Motor neuron (in vitro differentiated cells): ENCODE data around the gene CDKN2B. TPM values are rescaled to one million over a fixed set of nuclear protein-coding genes. Genes with fewer than 3 reads are reported as not detected.

Source experiments
- ATAC-seq, 8 experiments: fragments of 200-7000 bp; cut with Tn5 transposase; replicated peaks in 6 of 8; 2 replicates each; pipeline ENCODE4 v1.8.0; 2021; ENCODE audit warnings: mild to moderate bottlenecking in 8 of 8, moderate library complexity in 8 of 8
- H3K27ac ChIP-seq, 2 donors: fragments of 250-450 bp; sonication (Bioruptor Pico); 2 replicates each; pipeline ENCODE4 v1.9.0; 2021; ENCODE audit warnings: antibody characterized with exemption in 2 of 2, mild to moderate bottlenecking in 2 of 2, moderate library complexity in 1 of 2
- H3K4me1 ChIP-seq, 2 donors: fragments of 250-450 bp; sonication (Bioruptor Pico); replicated peaks in 1 of 2; 2 replicates each; pipeline ENCODE4 v1.6.1; 2021; ENCODE audit warnings: antibody characterized with exemption in 2 of 2, mild to moderate bottlenecking in 2 of 2, moderate library complexity in 1 of 2
- H3K4me3 ChIP-seq, 5 donors: fragments of 250-450 bp; sonication (Bioruptor Pico); 2 replicates each; pipeline ENCODE4 v1.9.0; 2021; ENCODE audit warnings: antibody characterized with exemption in 5 of 5, mild to moderate bottlenecking in 5 of 5, moderate library complexity in 4 of 5
- WGBS, 10 experiments: fragments of 450-650 bp; shearing (Covaris generic); methylation state at CpG; one replicate each; pipeline ENCODE4 v1.0.0; 2022; 5-methylcytosine and 5-hydroxymethylcytosine counted together
- in situ Hi-C, 9 experiments: fragments of 400-800 bp; cut with MboI; loops; one replicate each; pipeline ENCODE4 v1.15.0; 2021; ENCODE audit warnings: low sequenced_read_pairs in 9 of 9, low pct_unique_long_range_greater_than_20kb in 2 of 9; ENCODE audit not compliant: unreplicated experiment in 9 of 9
- total RNA-seq, 8 experiments: library from RNA; unstranded; fragments of 300-600 nt; gene quantifications; 2 replicates each; pipeline versions ENCODE4 v1.2.3 to v1.2.4, GENCODE V29; 2022

Gene CDKN2B
- total RNA-seq, 8 experiments from 2014 or later = 3.0 to 45.3 (median 7.5) TPM

GRCh38 chr9:22030101-22030598, 21.0 kb upstream of the CDKN2B start:
- Histone ChIP-seq H3K27ac (no peak overlapping the region), H3K4me1 (peaks cover 0 to 3% of the 10 kb centered on the region in 2 donors), H3K4me3 (no peak overlapping the region)
- peak in 3 of 8 experiments; percentile 40 to 78 (median 63) for ATAC-seq
- WGBS, 10 experiments = 11 to 40% (median 21%) methylated on average over 1 of the region's 1 CpG; no CpG with 5 or more reads in 6 of the 10 experiments
- in situ Hi-C loops = loop anchor here in 1 of 9 experiments (25.0 kb wide), 1 partner anchor 207 kb away; no protein-coding TSS in a partner anchor

GRCh38 chr9:22029231-22029630, 20.1 kb upstream of the CDKN2B start:
- in situ Hi-C loops = loop anchor here in 1 of 9 experiments (25.0 kb wide), 1 partner anchor 208 kb away; no protein-coding TSS in a partner anchor
- H3K27ac ChIP-seq = no peak overlapping the region
- 57 to 100% (median 83%) methylated on average over 1 to 4 of the region's 4 CpGs; no CpG with 5 or more reads in 1 of the 10 experiments for WGBS, 10 experiments
- ATAC-seq = no peak
- H3K4me1 ChIP-seq = peaks cover 0 to 3% of the 10 kb centered on the region in 2 donors
- H3K4me3 ChIP-seq = no peak overlapping the region

- Histone ChIP-seq H3K4me3 (no peak overlapping the region), H3K27ac (no peak overlapping the region), H3K4me1 (peaks cover 0 to 3% of the 10 kb centered on the region in 2 donors)
- no peak for ATAC-seq
- in situ Hi-C loops = loop anchor here in 1 of 9 experiments (25.0 kb wide), 1 partner anchor 209 kb away; no protein-coding TSS in a partner anchor
Measured at GRCh38 chr9:22028394-22028793, 19.3 kb upstream of the CDKN2B start.

- WGBS, 10 experiments = 50 to 100% (median 72%) methylated on average over 1 to 5 of the region's 6 CpGs
- ATAC-seq = no peak
- in situ Hi-C loops = loop anchor here in 1 of 9 experiments (25.0 kb wide), 1 partner anchor 211 kb away; no protein-coding TSS in a partner anchor
- peaks cover 0 to 3% of the 10 kb centered on the region in 2 donors for H3K4me1 ChIP-seq
- H3K27ac ChIP-seq = no peak overlapping the region
- H3K4me3 ChIP-seq = no peak overlapping the region
Measured at GRCh38 chr9:22026696-22027095, 17.6 kb upstream of the CDKN2B start.

GRCh38 chr9:22022396-22022795, 13.3 kb upstream of the CDKN2B start:
- ATAC-seq = no peak
- WGBS, 10 experiments = 75 to 100% (median 94%) methylated on average over 2 to 3 of the region's 3 CpGs; no CpG with 5 or more reads in 1 of the 10 experiments
- in situ Hi-C loops = loop anchor here in 2 of 9 experiments (25.0 kb wide), 2 partner anchors 210 to 215 kb away; partner anchors contain the start of gene MTAP (in 1 of the 2)
- Histone ChIP-seq H3K27ac (no peak overlapping the region), H3K4me1 (no peaks in the 10 kb centered on the region), H3K4me3 (no peak overlapping the region)

- WGBS, 10 experiments = 0 to 90% (median 26%) methylated on average over 2 to 13 of the region's 13 CpGs; no CpG with 5 or more reads in 1 of the 10 experiments
- no peak for ATAC-seq
- in situ Hi-C loops = loop anchor here in 2 of 9 experiments (25.0 kb wide), 2 partner anchors 199 to 226 kb away; partner anchors contain the start of gene MTAP (in 1 of the 2)
- peaks cover under 1 to 5% of the 10 kb centered on the region in 2 donors for H3K4me1 ChIP-seq
- H3K4me3 ChIP-seq = no peak overlapping the region
- H3K27ac ChIP-seq = no peak overlapping the region
Measured at GRCh38 chr9:22010866-22011625, 1.9 kb upstream of the CDKN2B start.

- Histone ChIP-seq H3K4me1 (peaks cover 2 to 14% of the 10 kb centered on the region in 2 donors), H3K4me3 (peak overlapping the region; percentile 44 to 62 (median 52)), H3K27ac (no peak overlapping the region)
- in situ Hi-C loops = loop anchor here in 2 of 9 experiments (25.0 kb wide), 2 partner anchors 197 to 228 kb away; partner anchors contain the start of gene MTAP (in 1 of the 2)
- no peak for ATAC-seq
- 0 to 33% (median 14%) methylated on average over 1 to 5 of the region's 6 CpGs; no CpG with 5 or more reads in 5 of the 10 experiments for WGBS, 10 experiments
Measured at GRCh38 chr9:22009506-22009867, 382 bp upstream of the CDKN2B start.

GRCh38 chr9:22008384-22008716, 755 bp downstream of the CDKN2B start:
- WGBS, 10 experiments = 0 to 25% (median 1%) methylated on average over 1 to 8 of the region's 8 CpGs
- in situ Hi-C loops = loop anchor here in 2 of 9 experiments (25.0 kb wide), 2 partner anchors 196 to 229 kb away; partner anchors contain the start of gene MTAP (in 1 of the 2)
- peaks cover 2 to 14% of the 10 kb centered on the region in 2 donors for H3K4me1 ChIP-seq
- no peak for ATAC-seq
- peak overlapping the region; percentile 44 to 62 (median 52) for H3K4me3 ChIP-seq
- no peak overlapping the region for H3K27ac ChIP-seq

GRCh38 chr9:22005702-22006606, 3.2 kb downstream of the CDKN2B start:
- WGBS, 10 experiments = 0 to 78% (median 11%) methylated on average over 1 to 9 of the region's 44 CpGs; no CpG with 5 or more reads in 3 of the 10 experiments
- H3K27ac ChIP-seq = no peak overlapping the region
- H3K4me3 ChIP-seq = peak overlapping the region in 4 of 5 donors; percentile 10 to 28 (median 12)
- H3K4me1 ChIP-seq = peaks cover 2 to 14% of the 10 kb centered on the region in 2 donors
- ATAC-seq = no peak
- in situ Hi-C loops = loop anchor here in 2 of 9 experiments (25.0 kb wide), 2 partner anchors 194 to 231 kb away; partner anchors contain the start of gene MTAP (in 1 of the 2)

GRCh38 chr9:22005021-22005701, 3.9 kb downstream of the CDKN2B start:
- WGBS, 10 experiments = 11 to 92% (median 62%) methylated on average over 1 to 12 of the region's 25 CpGs; no CpG with 5 or more reads in 3 of the 10 experiments
- Histone ChIP-seq H3K4me1 (peaks cover 2 to 14% of the 10 kb centered on the region in 2 donors), H3K4me3 (peak overlapping the region in 3 of 5 donors; percentile 10 to 28 (median 15)), H3K27ac (no peak overlapping the region)
- in situ Hi-C loops = loop anchor here in 2 of 9 experiments (25.0 kb wide), 2 partner anchors 193 to 232 kb away; partner anchors contain the start of gene MTAP (in 1 of the 2)
- no peak for ATAC-seq

- WGBS, 10 experiments = 0 to 60% (median 35%) methylated on average over 1 of the region's 1 CpG; no CpG with 5 or more reads in 4 of the 10 experiments
- ATAC-seq = no peak
- in situ Hi-C loops = loop anchor here in 2 of 9 experiments (25.0 kb wide), 2 partner anchors 190 to 235 kb away; partner anchors contain the start of gene MTAP (in 1 of the 2)
Measured at GRCh38 chr9:22002038-22002437, 7.1 kb downstream of the CDKN2B start.

More at GRCh38 chr9:22002038-22002437, 7.1 kb downstream of the CDKN2B start:
- H3K27ac ChIP-seq = no peak overlapping the region
- H3K4me1 ChIP-seq = peaks cover 2 to 11% of the 10 kb centered on the region in 2 donors
- H3K4me3 ChIP-seq = no peak overlapping the region
